NCI-H187 (cell line): ENCODE measurements around the gene NRN1.
"Not testable (repeated sequence)": the region's sequence is repeated elsewhere in the genome, so short reads cannot be mapped to it uniquely, and the experiment has no call there.

Experiments used
- DNase-seq, 2 experiments: peaks; one replicate each; lab custom pipeline; 2025; lab: John Stamatoyannopoulos, UW

NRN1 gene, protein sequence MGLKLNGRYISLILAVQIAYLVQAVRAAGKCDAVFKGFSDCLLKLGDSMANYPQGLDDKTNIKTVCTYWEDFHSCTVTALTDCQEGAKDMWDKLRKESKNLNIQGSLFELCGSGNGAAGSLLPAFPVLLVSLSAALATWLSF

DNA sequence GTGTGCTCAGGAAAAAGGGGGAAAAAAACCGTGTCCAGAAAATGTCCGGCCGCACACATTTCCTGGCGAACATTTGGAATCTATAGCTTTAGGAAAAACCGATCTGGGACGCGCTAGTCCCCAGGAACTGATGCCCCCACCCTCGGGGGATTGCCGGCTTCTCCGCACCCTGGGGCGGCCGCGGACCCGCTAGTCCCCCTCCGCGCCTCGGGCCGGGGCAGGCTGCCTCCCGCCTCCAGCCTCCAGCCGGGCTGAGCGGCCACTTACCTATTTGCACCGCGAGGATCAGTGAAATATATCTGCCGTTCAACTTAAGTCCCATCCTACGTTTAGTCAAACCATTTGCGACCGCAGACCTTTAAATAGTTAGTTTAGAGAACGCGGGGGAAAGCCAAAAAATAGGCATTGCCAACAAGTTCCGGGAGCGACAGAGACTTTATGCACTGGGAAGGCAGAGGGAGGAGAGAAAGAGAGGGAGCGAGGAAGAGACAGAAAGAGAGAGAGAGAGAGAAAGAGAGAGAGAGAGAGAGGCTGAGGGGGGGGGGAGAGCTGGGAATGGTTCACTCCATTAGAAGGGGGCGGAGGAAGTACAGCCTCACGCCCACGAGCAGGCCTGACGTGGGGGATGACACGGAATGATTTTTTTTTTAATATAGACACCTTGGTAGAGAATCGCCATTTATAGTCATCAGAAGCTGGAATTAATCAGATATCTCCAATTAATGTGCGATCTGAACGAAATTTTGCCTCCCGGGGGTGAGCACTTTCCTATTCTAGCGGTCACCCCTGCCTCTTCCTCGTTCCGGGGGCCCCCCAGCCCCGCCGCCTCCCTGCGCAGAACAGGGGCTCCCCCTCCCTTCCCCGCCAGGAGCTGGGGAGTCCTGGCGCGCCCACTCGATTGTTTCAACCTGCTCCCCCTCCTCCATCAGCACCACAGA lies at the start of gene NRN1:
Gene NRN1 (minus strand): TSS at position 498 of the 938 bp plus-strand sequence. CDS start 176 bp downstream, at position 322.
- DNase-seq: peak in 1 of 2 experiments; percentile 23

DNA sequence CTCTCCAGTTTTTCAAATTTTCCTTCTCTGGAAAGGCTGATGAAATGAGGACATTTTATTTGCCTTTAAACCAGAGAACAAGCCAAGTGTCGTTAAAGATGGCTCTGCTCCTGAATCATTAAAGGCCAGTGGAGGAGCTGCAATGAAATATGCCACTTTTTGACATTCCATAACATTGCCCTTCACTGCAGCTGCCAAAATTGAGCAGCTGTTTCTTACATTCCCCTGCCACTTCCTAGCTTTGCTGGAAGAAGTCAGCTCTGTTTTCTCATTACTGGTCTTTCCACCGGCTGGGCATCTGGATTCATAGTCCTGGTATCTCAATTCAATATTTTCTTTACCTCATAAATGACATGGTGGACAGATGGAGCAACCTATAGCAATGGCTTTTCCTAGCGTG lies 45.5 kb upstream of the NRN1 start:
- DNase-seq: no peak

DNA sequence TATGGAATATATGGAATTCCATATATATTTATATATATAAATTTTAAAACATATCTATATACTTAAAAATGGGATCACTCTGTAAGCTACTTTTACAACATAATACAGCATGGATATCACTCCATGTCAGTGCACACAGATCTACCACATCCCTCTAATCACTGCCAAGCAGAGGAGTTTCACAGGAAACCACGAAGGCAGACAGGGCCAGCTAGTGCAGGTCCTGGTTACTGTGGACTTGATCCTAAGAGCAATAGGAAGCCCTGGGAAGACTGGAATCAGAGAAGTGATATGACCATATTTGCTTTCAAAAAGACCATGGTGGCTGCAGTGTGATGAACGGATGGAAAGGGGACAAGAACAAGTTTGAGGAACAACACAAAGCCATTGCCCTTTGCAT lies 40.0 kb upstream of the NRN1 start:
- DNase-seq: no peak

DNA sequence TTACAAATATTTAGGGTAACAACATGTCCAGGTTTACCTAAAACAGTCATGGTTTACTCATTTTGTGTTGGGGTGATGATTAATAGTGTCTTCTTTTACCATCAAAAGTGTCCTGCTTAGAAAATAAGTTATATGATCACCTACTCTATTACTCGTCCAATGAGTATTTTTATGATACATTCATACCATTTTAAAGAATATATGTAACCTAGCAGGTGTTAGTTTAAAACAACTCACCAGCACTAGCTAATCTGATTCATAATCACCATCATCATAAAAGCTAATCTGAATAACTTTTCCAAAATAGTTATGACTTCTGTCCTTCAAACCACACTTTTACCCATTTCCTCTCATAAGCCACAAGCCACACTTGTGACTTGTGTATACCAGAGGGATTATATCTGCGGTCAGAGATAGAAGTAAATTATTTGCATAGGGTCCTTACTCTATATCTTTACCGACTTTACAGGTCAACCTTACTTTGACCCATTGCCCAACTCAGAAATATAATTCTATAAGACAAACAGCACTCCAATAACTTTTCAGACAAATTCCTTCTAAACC lies 33.3 kb upstream of the NRN1 start:
- no peak for DNase-seq

DNA sequence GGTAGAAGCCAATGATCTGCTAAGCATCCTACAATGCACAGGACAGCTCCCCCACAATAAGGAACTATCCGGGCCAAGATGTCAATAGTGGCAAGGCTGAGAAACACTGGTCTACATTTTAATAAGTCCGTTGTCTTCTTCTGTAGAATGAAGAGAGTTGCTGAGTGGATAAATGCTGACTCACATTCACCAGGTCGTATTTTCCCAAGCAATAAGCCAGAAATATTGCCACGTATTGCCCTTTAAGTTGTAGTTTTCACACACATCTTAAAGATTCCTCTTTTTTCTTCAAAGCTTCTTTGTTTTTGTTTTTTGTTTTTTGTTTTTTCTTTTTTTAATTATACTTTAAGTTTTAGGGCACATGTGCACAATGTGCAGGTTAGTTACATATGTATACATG lies 30.5 kb upstream of the NRN1 start:
- no peak for DNase-seq

DNA sequence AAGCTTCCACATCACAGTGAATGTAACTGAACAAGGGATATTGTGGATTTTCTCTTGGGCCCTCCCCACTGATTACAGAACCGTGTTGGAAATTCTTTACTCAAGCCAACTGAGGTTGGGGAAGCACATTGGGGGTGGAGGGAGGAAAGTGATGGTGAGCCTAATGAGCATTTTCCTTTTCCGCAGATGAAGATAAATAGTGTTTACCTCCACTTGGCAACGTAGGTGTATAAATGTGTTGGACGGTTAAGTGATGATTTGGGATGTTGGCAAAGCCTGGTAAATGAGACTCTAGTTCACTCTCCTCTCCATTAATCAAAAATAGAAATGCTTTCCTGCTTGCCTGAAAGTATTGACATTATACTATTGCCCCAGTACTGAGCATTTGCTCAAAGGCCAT lies 27.1 kb upstream of the NRN1 start:
- DNase-seq: no peak

DNA sequence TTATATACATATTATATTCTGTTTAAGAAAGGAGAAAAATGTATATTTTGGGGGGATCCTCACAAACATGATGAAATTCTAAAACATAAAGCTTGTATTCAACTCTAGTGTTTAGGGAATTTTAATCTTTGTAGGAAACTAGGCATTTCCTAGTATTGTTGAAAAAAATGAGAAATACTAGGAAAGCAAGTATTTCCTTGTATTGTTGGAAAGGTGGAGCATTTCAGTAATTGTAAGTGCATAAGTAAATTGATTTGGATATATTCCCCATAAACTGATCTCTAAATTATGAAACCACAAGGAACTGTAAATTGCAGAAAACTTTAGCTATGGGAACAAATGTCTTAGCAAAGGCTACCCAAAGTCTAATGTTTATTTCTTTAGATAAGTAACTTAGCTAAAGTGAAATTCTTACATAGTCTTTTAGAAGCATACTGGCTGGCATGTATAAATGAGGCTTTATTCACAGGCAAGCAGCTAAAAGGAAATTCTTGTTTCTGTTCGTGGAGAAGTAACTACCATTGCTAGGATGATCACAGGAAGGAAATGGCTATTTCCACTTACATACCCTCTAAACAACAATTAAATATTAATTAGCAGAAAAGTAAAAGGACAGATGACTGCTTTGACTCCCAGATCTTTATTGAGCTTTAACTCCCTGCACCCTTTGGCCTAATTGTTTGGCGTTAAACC lies 19.9 kb upstream of the NRN1 start:
- DNase-seq: no peak

DNA sequence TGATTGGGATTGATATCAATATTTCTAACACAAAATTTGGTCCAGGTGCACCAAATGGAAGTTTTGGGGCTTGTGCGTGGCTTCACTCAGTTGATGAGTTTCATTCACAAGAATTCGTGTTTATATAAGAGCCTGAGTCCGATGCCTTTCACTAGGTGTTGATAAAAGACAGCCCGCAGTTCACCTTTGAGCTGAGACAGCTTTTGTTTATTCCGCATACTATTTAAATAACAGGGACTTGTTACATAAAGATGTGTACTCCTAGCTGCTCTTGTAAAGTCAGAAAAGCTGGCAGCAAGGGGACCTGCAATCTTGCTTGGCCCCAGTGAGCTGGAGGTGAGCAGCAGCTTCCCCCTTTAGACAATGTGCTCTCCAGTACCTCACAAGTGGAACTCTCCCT lies 19.0 kb upstream of the NRN1 start:
- no peak for DNase-seq

DNA sequence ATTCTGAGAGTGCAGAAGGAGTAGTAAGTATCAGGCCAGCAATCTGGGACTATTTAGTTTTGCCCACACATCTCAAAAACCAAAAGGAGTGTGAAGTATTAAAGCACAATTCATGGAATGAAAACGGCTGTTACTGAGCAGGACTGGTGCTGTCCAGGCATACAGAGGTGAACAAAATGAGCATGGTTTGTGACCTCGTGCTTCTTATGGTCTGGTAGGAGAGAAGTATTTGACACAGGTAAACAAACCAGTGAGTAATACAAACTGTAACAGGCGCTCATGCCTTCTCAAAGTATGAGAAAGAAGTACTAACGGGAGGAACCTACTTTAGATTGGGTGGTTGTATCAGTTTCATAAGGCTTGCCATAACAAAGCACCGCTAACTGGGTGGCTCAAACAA lies 17.5 kb upstream of the NRN1 start:
- no peak for DNase-seq

DNA sequence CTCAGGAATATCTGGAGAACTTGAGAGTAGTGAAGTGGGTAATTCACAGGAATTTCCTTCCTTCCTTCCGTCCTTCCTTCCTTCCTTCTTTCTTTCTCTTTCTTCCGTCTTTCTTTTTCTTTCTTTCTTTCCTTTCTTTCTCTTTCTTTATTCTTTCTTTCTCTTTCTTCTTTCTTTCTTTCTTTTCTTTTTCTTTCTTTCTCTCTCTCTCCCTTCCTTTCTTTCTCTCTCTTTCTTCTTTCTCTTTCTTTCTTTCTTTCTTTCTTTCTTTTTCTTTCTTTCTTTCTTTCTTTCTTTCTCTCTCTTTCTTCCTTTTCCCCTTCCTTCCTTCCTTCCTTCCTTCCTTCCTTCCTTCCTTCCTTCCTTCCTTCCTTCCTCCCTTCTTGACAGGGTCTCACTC lies 16.1 kb upstream of the NRN1 start:
- not testable (repeated sequence) for DNase-seq

DNA sequence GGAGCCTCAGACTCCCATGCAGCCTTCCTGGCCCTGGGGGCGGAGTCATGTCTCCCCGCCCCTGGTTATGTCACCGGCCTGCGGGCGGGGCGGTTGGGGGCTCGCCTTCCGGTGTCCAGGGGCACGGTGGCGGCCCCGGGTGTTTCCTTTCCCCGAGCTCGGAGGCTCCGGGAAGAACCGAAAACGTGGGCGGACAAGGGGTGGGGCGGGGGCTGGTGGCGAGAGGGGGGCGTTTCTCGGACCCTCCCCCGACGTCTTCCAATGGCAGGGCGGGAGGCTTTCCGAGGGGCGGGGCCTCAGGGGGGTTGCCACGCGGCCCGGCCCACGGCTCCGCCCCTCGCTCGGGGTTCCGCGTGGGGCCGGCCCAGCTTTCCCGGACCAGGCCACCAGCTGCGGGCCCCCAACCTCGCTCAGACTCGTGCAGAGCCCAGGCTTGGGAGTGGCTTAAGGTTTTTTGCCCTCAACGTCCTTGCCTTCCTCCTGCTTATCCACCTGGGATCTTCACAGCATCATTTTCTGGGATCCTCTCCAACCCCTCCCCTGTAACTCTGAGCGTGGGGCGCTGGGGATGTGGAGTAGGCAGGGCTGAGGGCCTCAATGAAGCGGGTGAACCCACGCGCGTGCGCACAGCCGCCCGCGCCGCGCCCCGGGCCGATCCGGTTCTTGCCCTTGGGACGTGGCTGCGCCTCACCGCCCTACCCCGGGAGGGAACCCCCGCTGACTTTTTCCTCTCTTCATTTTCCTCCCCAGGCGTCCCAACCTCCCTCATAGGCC lies 2.1 kb upstream of the NRN1 start:
- DNase-seq: peak; percentile 77 to 85

DNA sequence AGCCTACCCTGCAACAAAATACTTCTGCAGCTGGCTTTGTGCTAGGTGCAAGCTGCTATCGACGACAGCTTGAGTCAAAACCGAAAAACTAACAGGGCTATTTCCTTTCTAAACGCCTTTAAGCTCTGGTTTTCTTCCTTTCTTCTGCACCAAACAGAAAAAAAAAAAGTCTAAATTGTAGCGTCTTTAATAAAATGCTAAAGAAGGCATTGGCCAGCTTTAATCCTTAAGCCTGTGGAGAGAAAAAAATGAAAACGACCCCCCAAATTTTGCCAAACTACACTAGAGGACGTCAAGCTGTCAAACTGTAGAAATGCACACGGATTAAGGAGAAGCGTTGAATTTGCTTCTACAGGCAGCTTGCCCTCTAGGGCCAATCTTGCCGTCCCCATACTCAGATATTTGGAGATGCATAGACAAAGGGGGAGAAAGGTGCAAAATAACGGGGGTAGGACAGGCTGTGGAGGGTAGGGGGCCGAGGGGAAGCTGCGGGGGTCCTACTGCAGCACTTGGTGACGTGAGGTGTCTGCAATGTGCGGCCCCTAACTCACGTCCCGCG lies 1.4 kb upstream of the NRN1 start:
- DNase-seq: no peak

DNA sequence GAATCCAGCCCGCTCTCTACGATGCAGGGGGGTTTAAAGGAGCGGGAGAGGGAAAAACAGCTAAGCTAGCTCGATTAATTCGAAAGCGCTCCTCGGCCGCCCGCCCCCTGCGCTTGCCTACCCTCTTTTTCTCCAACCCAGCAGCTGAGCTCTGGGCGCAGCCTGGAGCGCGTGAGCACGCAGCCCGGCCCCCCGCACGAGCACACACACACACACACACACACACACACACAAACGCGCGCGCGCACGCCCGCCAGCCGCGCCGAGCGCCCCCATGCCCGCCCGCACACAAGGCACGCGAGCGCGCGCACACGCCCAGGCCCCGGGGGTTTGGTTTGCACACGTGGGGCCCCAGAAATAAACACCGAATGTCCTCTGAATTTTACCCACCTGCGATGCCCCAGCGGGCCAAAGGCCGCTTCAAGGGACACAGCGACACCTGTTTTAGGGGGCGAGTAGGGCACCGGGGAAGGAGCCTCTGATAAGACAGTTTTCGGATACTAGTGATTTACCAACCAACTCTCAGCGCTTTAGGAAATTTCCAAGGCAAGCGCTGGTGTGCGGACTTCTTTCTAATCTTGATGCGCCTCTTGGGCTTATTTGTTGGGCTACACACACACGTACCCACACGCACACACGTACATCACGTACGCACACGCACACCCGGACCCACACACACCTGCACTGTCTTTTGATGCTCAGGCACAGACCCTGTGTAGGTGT lies 802 bp upstream of the NRN1 start:
- peak; percentile 49 to 60 for DNase-seq

DNA sequence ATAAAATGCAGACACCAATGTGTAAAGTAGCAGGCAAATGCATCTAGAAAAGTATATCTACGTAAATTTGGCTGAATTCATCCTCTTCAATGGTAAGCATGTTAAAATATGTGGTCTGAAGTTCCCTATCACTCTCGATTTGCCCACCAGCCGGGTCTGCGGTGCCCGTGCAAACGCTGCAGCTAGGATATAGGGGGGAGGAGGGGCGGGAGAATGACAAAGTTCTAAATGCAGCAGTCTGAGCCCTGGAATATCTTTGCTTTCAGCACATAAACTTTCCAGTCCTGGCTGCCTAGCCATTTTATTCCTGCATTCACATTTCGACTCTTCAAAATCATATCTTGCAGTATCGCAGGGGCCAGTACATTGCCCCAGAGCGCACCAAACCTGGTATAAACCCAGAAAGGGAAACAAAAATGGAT lies 708 bp downstream of the NRN1 start:
- no peak for DNase-seq

DNA sequence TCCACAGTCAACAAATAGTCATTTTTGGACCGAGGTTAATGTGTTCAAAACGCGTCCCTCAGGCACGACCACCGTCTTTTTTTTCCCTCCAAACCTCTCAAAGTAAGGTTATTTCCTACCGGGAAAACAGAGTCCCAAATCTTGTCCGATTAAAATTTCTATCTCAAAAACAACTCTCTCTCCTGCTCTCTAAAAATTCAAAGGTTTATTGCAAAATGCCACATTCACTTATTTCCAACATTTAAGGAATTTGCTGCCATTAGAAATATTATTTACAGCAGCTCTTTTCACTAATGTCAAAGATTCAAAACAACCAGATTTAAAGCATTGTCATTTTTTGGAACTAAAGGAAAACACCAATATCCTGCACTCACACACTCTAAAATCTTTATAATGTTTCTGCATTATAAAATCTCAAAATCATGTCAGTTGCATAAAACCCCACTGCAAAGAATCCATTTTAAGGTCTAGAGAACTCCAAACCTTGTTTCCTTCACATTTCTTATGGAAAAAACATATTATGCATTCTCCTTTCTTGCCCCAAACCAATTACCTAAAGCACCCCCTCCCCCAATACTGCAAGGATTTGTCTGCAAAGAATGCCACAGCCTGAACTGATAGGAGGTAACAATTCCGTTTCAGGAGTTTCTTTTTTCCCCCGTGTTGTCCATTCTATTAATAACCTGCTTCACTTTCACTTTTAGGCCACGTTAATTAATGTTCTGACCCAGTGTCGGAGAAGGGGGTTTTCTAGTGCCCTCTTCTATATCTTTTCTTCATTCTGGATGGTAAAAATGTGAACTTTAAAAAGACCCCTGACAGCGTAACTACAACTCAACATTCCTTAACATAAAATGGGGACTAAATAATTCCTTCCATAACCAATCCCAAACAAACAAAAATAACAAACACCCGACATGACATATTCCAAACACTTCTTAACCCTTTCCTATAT lies 1.4 kb downstream of the NRN1 start:
- DNase-seq: no peak

DNA sequence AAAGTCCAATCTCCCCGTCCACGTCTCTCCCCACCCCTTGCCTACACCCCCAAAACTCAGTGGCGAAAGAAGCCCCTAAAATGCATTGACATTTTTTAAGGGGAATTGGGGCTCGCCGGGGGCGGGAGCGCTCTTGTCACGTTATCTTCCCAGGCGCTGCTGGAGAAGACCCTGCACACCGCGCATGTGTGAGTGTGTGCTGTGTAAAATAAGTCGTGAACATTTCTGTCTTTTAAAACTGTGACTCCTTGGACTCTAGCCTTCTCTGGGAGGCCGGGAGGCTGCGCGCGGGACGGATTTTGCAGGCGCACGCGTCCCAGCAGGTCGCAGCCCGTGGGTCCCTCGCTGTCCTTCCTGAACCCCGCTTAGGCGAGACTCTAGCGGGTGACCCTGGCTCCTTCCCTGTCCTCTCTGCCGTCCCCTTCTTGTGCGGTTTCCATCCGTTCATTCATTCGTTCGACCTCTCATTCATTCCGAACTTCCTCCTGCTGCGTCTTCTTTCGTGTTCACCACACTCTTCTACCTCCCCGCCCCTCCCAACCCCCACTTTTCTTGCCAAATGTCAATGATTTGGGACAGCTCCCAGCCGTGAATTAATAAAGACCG lies 2.2 kb downstream of the NRN1 start:
- DNase-seq: no peak

DNA sequence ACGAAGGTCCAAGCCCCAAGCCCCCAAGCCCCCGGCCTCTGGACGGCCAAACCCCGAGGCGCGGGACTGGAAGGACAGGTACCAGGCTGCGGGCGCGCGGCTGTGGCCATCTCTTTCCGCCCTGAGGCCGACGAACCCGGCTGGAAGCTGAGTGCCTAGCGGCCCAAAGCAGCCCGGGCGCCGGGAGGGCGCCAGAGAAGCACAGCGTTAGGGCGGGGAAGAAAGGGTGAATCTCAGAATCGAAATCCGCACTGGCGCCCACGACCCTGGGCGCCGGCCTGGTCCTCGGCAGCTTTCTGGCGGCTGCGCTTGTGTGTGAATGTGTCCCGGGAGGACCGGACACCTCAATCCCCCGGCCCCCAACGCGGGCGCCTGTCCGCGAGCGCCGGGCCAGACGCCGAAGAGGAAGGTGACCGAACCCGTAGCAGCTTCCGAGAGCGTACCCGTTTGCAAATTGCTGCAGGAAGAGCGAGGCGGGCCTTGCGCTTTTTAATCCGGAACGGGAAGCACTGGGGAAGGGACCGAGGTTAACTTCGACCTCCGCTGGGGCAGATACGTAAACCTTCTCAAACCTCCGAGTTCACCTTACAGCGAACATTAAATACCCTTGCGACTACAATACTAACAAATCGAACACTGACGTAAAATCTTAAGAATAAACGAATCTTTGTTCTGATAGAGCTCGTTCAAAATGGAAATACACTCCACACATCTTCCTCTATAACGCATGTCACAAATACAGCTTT lies 2.9 kb downstream of the NRN1 start:
- no peak for DNase-seq

DNA sequence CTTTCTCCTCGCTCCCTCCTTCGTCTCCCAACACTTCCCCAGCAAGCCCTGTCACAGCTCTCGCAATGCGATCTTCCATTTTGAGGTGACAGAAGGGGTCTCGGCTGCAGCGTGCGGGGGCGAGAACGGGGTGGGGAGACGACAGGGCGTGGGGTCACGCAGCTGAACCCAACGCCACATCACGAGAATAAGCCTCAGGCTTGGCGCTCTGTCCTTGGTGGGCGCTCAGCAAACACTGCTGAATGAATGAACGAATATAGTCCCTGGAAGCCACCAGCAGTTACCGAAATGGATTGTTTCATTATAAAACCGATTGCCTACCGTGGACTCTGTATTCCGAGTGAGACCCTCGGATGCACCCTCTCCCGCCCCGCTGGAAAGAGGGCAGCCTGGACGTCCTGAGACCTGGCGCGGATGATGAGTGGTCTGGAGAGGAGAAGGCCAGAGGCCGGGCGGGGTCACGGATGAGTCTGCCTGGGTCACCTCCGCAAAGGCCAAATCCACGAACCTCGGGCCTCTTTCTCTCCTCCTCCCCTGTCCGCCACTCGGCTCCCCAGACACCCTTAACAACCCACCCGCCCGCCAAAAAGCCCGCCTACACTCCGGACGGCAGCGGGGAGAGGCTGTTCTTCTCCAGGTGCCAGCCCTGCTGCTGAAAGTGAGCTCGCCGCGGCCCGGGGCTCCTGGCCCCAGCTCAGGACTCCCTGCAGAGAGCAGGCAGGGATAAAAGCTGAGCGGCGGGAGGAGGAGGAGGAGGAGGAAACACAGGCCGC lies 3.7 kb downstream of the NRN1 start:
- DNase-seq: no peak
